IMR-90 (cell line): ENCODE measurements around the gene RHOC.

Source experiments
- CTCF ChIP-seq: conservative IDR thresholded peaks from 2 replicates; pipeline ENCODE4 v1.5.1; 2012; ENCODE audit warnings: mild to moderate bottlenecking, low read depth, low read length, improper control_type of control experiment
- MAFK ChIP-seq: IDR thresholded peaks from 2 replicates; pipeline ENCODE4 v1.6.1; 2012; ENCODE audit warnings: low read depth, low read length, improper control_type of control experiment
- POLR2A ChIP-seq: IDR thresholded peaks from 2 replicates; pipeline ENCODE4 v1.6.1; 2012; ENCODE audit warnings: mild to moderate bottlenecking, low read depth, low read length
- RFX5 ChIP-seq: IDR thresholded peaks from 2 replicates; pipeline ENCODE4 v1.8.0; 2012; ENCODE audit warnings: low read depth, mild to moderate bottlenecking, low read length, moderate library complexity

GRCh38 chr1:112675728-112676381 is 31.1 kb downstream of the RHOC start:
- no peak for TF ChIP-seq CTCF
- no peak for TF ChIP-seq RFX5
- TF ChIP-seq MAFK = no peak
- TF ChIP-seq POLR2A = no peak
